Stomach (tissue), 9 donors: ENCODE data around the gene DOCK6. TPM values are rescaled to one million over a fixed set of nuclear protein-coding genes. Genes with fewer than 3 reads are reported as not detected.

ENCODE experiments used
- DNase-seq, 2 donors: peaks; one replicate each; pipeline versions ENCODE4 v3.0.0 to v3.0.0-alpha.2; 2013 to 2019
- H3K27ac ChIP-seq, 5 donors: fragments of 200-600 bp in 4 of 5; sonication (generic) in 4 of 5; one replicate each; pipeline ENCODE4 v1.5.1; 2013 to 2019; ENCODE audit warnings: mild to moderate bottlenecking in 1 of 5, moderate library complexity in 1 of 5
- H3K27me3 ChIP-seq, 3 donors: fragments of 200-600 bp; sonication (generic); one replicate each; pipeline ENCODE4 v1.5.1; 2017 to 2019; ENCODE audit warnings: mixed run types in 1 of 3
- H3K36me3 ChIP-seq, 4 donors: fragments of 200-600 bp; sonication (generic); 1 replicate in 3 of 4; 2 replicates in 1 of 4; pipeline ENCODE4 v1.5.1; 2016 to 2019
- H3K4me1 ChIP-seq, 4 donors: fragments of 200-600 bp; sonication (generic); one replicate each; pipeline ENCODE4 v1.5.1; 2016 to 2019
- H3K4me3 ChIP-seq, 4 donors: fragments of 200-600 bp; sonication (generic) in 3 of 4; one replicate each; pipeline ENCODE4 v1.5.1; 2016 to 2019; ENCODE audit warnings: mild to moderate bottlenecking in 1 of 4
- H3K9me3 ChIP-seq, 4 donors: fragments of 200-600 bp; sonication (generic); one replicate each; pipeline ENCODE4 v1.5.1; 2016 to 2019
- EP300 ChIP-seq: sonication (generic); formaldehyde crosslinking; IDR thresholded peaks from one replicate; pipeline ENCODE4 v1.6.1; 2017; ENCODE audit warnings: antibody characterized with exemption
- POLR2A ChIP-seq, 4 donors: fragments of 450-650 bp; IDR thresholded peaks; one replicate each; pipeline ENCODE4 v1.6.1; 2016; ENCODE audit warnings: antibody characterized with exemption in 4 of 4, control low read depth in 2 of 4, mild to moderate bottlenecking in 1 of 4, moderate library complexity in 1 of 4
- POLR2AphosphoS5 ChIP-seq, 3 donors: sonication (generic); formaldehyde crosslinking; IDR thresholded peaks; one replicate each; pipeline ENCODE4 v1.6.1; 2016; ENCODE audit warnings: antibody characterized with exemption in 3 of 3
- WGBS, 5 donors: extraction: QIAGEN DNeasy Blood & Tissue Kit in 3 of 5; methylation state at CpG; one replicate each; pipeline versions ENCODE4 v1.1.5 to v1.1.7; 2013 to 2018; 5-methylcytosine and 5-hydroxymethylcytosine counted together
- intact Hi-C: fragments of 100-400 bp; cut with DNase I; formaldehyde crosslinking; loops from one replicate; pipeline ENCODE4 v1.15.1; 2023; ENCODE audit warnings: low total_unique reads
- polyA plus RNA-seq, 3 donors: library from polyadenylated mRNA; stranded (reverse); fragments of 200-250 nt; gene quantifications; one replicate each; pipeline ENCODE4 v1.2.3, GENCODE V29; 2013
- total RNA-seq, 5 donors: library from RNA; depleted of rRNA; stranded (reverse); fragments of >200 nt; gene quantifications; one replicate each; pipeline versions ENCODE4 v1.1.0 to v1.2.3, GENCODE V29; 2014 to 2016
- TF ChIP-seq, protein P1 (sequence below), 7 experiments: fragments of 450-650 bp in 4 of 7; fragments of 200-600 bp in 3 of 7; sonication (generic) in 3 of 7; IDR thresholded peaks; one replicate each; pipeline ENCODE4 v1.5.1; 2016 to 2019; ENCODE audit warnings: antibody characterized with exemption in 7 of 7, control low read depth in 2 of 7, mild to moderate bottlenecking in 1 of 7
- donor health status: healthy with polysubstance abuse.
- donor health status: Bipolar disorder and iron deficiency.
- donor health status: healthy.

Gene DOCK6
- total and polyA plus RNA-seq, 8 donors = 21.4 to 243 (median 58.9) TPM

- Histone ChIP-seq H3K27me3 (no peaks in the 10 kb centered on the region), H3K9me3 (no peaks in the 10 kb centered on the region), H3K4me3 (no peak overlapping the region), H3K36me3 (peaks cover 18 to 84% (median 74%) of the 10 kb centered on the region in 4 donors), H3K27ac (peak overlapping the region in 1 of 5 donors; percentile 55), H3K4me1 (peaks cover 0 to 8% (median 3%) of the 10 kb centered on the region in 4 donors)
- intact Hi-C loops = no loop called here
- TF ChIP-seq POLR2AphosphoS5 (IDR thresholded peaks at IDR 0.05) (no peak), POLR2A (IDR thresholded peaks at IDR 0.05) (no peak), EP300 (no peak)
- TF ChIP-seq, protein P1, sequence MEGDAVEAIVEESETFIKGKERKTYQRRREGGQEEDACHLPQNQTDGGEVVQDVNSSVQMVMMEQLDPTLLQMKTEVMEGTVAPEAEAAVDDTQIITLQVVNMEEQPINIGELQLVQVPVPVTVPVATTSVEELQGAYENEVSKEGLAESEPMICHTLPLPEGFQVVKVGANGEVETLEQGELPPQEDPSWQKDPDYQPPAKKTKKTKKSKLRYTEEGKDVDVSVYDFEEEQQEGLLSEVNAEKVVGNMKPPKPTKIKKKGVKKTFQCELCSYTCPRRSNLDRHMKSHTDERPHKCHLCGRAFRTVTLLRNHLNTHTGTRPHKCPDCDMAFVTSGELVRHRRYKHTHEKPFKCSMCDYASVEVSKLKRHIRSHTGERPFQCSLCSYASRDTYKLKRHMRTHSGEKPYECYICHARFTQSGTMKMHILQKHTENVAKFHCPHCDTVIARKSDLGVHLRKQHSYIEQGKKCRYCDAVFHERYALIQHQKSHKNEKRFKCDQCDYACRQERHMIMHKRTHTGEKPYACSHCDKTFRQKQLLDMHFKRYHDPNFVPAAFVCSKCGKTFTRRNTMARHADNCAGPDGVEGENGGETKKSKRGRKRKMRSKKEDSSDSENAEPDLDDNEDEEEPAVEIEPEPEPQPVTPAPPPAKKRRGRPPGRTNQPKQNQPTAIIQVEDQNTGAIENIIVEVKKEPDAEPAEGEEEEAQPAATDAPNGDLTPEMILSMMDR (IDR thresholded peaks at IDR 0.05) = no peak
- no peak for DNase-seq
- 86 to 97% (median 95%) methylated on average over 2 of the region's 2 CpGs for WGBS, 5 donors
These were observed 13.5 kb downstream of the DOCK6 start for GRCh38 chr19:11248852-11249251.

- 82 to 96% (median 86%) methylated on average over 14 of the region's 14 CpGs for WGBS, 5 donors
- Histone ChIP-seq H3K27me3 (no peaks in the 10 kb centered on the region), H3K4me1 (peaks cover 0 to 13% (median 7%) of the 10 kb centered on the region in 4 donors), H3K4me3 (no peak overlapping the region), H3K9me3 (no peaks in the 10 kb centered on the region), H3K36me3 (peaks cover 18 to 80% (median 69%) of the 10 kb centered on the region in 4 donors), H3K27ac (peak overlapping the region; percentile 3 to 55 (median 54))
- intact Hi-C loops = no loop called here
- TF ChIP-seq, protein P1 (IDR thresholded peaks at IDR 0.05) = no peak
- TF ChIP-seq EP300 (no peak), POLR2A (IDR thresholded peaks at IDR 0.05) (no peak), POLR2AphosphoS5 (IDR thresholded peaks at IDR 0.05) (no peak)
- DNase-seq = no peak
These were observed 14.4 kb downstream of the DOCK6 start for GRCh38 chr19:11247934-11248333.

- H3K36me3 ChIP-seq = peaks cover 18 to 80% (median 69%) of the 10 kb centered on the region in 4 donors
- TF ChIP-seq POLR2AphosphoS5 (IDR thresholded peaks at IDR 0.05) = no peak
- no peak for TF ChIP-seq POLR2A (IDR thresholded peaks at IDR 0.05)
- no peak for TF ChIP-seq EP300
- TF ChIP-seq, protein P1 (IDR thresholded peaks at IDR 0.05) = no peak
- 62 to 100% (median 72%) methylated on average over 6 to 10 of the region's 10 CpGs for WGBS, 5 donors
- intact Hi-C loops = no loop called here
- H3K9me3 ChIP-seq = no peaks in the 10 kb centered on the region
- peak in 1 of 2 donors; percentile 73 for DNase-seq
- no peak overlapping the region for H3K4me3 ChIP-seq
- H3K27ac ChIP-seq = peak overlapping the region; percentile 3 to 55 (median 54)
- peaks cover 0 to 13% (median 7%) of the 10 kb centered on the region in 4 donors for H3K4me1 ChIP-seq
- H3K27me3 ChIP-seq = no peaks in the 10 kb centered on the region
These were observed 14.9 kb downstream of the DOCK6 start for GRCh38 chr19:11247391-11247790.

DNA sequence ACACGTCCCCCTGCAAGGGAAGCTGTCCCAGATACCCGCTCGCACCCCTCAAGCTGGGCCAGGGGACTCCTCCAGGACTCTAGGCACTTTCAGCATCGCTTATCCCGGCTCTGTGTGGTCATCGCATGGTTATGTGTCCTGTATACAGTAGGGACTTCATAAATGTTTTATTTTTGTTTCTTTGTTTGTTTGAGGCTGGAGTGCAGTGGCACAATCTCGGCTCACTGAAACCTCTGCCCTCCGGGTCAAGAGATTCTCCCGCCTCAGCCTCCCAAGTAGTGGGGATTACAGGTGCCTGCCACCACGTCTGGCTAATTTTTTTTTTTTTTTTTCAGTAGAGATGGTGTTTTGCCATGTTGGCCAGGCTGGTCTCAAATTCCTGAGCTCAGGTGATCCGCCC lies 15.4 kb downstream of the DOCK6 start:
- DNase-seq = no peak
- Histone ChIP-seq H3K36me3 (peaks cover 15 to 80% (median 69%) of the 10 kb centered on the region in 4 donors), H3K4me1 (peaks cover 0 to 13% (median 7%) of the 10 kb centered on the region in 4 donors), H3K9me3 (no peaks in the 10 kb centered on the region), H3K27me3 (no peaks in the 10 kb centered on the region), H3K4me3 (no peak overlapping the region), H3K27ac (peak overlapping the region in 3 of 5 donors; percentile 14 to 54 (median 51))
- intact Hi-C loops = no loop called here
- WGBS, 5 donors = 85 to 94% (median 89%) methylated on average over 11 of the region's 11 CpGs
- TF ChIP-seq POLR2AphosphoS5 (IDR thresholded peaks at IDR 0.05) (no peak), POLR2A (IDR thresholded peaks at IDR 0.05) (no peak), EP300 (no peak)
